ENCODE data around the gene LRRC42.

LRRC42 gene

DNA sequence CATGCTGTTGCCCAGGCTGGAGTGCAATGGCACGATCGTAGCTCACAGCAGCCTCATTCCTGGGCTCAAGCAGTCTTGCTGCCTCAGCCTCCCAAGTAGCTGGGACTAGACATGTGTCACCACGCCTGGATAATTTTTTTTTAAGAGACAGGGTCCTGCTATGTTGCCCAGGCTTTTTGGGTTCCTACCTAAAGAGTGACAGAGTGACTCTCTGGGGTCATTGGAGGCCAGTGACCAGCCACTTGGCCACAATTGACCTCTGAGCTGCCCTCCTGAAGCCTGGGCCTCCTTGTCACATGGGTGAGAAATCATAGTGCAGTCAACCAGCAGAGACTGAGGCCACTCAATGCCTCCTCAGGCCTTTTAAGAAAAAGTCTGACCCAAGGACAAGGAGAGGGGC lies 46.4 kb upstream of the LRRC42 start:
- TF ChIP-seq EZH2phosphoT487 (conservative IDR thresholded peaks at IDR 0.05; ENCODE audit: low read length) = no peak
- TF ChIP-seq, protein P1, sequence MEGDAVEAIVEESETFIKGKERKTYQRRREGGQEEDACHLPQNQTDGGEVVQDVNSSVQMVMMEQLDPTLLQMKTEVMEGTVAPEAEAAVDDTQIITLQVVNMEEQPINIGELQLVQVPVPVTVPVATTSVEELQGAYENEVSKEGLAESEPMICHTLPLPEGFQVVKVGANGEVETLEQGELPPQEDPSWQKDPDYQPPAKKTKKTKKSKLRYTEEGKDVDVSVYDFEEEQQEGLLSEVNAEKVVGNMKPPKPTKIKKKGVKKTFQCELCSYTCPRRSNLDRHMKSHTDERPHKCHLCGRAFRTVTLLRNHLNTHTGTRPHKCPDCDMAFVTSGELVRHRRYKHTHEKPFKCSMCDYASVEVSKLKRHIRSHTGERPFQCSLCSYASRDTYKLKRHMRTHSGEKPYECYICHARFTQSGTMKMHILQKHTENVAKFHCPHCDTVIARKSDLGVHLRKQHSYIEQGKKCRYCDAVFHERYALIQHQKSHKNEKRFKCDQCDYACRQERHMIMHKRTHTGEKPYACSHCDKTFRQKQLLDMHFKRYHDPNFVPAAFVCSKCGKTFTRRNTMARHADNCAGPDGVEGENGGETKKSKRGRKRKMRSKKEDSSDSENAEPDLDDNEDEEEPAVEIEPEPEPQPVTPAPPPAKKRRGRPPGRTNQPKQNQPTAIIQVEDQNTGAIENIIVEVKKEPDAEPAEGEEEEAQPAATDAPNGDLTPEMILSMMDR (IDR thresholded peaks at IDR 0.05; ENCODE audit: insufficient read depth, low read length, poor library complexity, severe bottlenecking) = no peak
- no peaks in the 10 kb centered on the region for H3K9me2 ChIP-seq (replicated peaks; ENCODE audit: insufficient read depth, low read length)
- H3K9ac ChIP-seq (ENCODE audit: low read length) = no peak overlapping the region

DNA sequence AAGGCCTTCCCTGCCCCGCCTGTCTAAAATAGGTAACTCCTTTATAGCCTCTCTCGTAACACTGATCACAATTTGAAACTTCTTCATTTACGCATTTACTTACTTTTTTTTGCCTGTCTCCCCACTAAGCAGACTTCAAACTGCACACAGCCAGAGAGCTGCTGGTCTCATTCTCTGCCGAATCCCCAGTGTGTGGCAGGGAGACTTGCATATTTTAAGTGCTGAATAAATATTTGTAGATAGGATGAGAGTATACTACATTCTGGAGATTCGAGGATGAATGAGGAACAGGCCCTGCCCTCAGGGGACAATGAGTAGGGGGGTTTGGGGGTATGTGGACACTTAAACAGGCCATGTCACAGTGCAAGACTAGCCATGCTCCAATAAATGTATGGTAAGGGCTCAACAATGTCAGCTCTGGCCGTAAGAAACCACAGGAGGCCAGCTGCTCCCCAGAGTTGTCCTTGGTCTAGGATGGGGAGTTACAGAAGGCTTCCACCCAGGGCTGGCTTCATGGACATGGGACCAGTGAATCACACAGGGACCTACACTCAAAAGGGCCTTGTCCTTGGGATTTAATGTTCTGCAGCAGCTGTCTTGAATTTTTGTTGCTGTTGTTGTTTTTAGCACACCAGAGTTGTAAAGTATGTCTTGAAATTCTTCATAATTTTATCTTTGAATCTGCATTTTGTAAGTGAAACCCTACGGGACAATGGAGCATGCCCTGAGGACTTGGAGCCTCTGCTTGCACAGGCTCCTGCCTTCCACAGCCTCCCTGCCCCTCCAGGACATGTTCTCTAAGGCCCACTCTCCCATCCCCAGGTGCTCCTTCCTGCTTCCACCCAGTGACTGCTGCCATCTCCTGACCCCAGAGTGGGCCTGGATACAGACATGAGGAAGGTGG lies 43.7 kb upstream of the LRRC42 start:
- Histone ChIP-seq H3K9me2 (replicated peaks; ENCODE audit: insufficient read depth, low read length) (no peaks in the 10 kb centered on the region), H4K20me1 (ENCODE audit: low read depth, low read length) (no peaks in the 10 kb centered on the region), H3K9ac (ENCODE audit: low read length) (no peak overlapping the region), H2AFZ (ENCODE audit: low read depth, low read length, severe bottlenecking) (no peak overlapping the region), H3K36me3 (ENCODE audit: low read length) (no peaks in the 10 kb centered on the region), H3K27me3 (ENCODE audit: low read length) (no peaks in the 10 kb centered on the region), H3F3A (ENCODE audit: insufficient read depth) (no peaks in the 10 kb centered on the region), H3K27ac (ENCODE audit: low read depth, low read length) (no peak overlapping the region), H3K79me2 (ENCODE audit: insufficient read depth, low read length) (no peaks in the 10 kb centered on the region), H3K9me3 (ENCODE audit: insufficient read depth, low read length) (no peaks in the 10 kb centered on the region), H3K4me2 (ENCODE audit: low read depth, low read length, poor library complexity, severe bottlenecking) (no peak overlapping the region), H3K4me3 (ENCODE audit: insufficient read depth, low read length, poor library complexity, severe bottlenecking) (no peak overlapping the region)
- TF ChIP-seq, protein P1 (IDR thresholded peaks at IDR 0.05; ENCODE audit: insufficient read depth, low read length, poor library complexity, severe bottlenecking) = no peak
- no peak for TF ChIP-seq EZH2phosphoT487 (conservative IDR thresholded peaks at IDR 0.05; ENCODE audit: low read length)

More for the DNA sequence above, 46.4 kb upstream of the LRRC42 start:
- Histone ChIP-seq H2AFZ (ENCODE audit: low read depth, low read length, severe bottlenecking) (no peak overlapping the region), H3K27ac (ENCODE audit: low read depth, low read length) (no peak overlapping the region), H3F3A (ENCODE audit: insufficient read depth) (no peaks in the 10 kb centered on the region), H3K36me3 (ENCODE audit: low read length) (no peaks in the 10 kb centered on the region), H3K4me3 (ENCODE audit: insufficient read depth, low read length, poor library complexity, severe bottlenecking) (no peak overlapping the region), H3K79me2 (ENCODE audit: insufficient read depth, low read length) (no peaks in the 10 kb centered on the region), H3K9me3 (ENCODE audit: insufficient read depth, low read length) (no peaks in the 10 kb centered on the region), H3K27me3 (ENCODE audit: low read length) (no peaks in the 10 kb centered on the region), H4K20me1 (ENCODE audit: low read depth, low read length) (no peaks in the 10 kb centered on the region), H3K4me2 (ENCODE audit: low read depth, low read length, poor library complexity, severe bottlenecking) (no peak overlapping the region)

DNA sequence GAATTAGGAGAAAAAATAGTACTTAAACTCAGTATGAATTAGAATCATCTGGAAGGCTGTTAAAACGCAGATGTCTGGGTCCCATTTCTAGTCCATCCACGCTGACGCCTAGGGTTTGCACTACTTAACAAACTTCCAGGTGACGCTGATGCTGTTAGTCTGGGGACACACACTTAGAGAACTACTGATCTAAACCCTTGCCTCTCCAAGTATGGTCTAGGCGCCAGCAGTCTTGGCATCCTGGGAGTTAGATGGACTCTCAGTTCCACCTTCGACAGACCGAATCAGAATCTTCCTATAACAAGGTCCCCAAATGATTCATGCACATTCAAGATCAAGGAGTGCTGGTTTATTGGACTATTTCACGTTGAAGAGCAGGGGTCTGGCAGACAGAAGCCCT lies 40.6 kb upstream of the LRRC42 start:
- Histone ChIP-seq H3K4me3 (ENCODE audit: insufficient read depth, low read length, poor library complexity, severe bottlenecking) (no peak overlapping the region), H2AFZ (ENCODE audit: low read depth, low read length, severe bottlenecking) (no peak overlapping the region), H3K27ac (ENCODE audit: low read depth, low read length) (no peak overlapping the region), H3K36me3 (ENCODE audit: low read length) (no peaks in the 10 kb centered on the region), H4K20me1 (ENCODE audit: low read depth, low read length) (no peaks in the 10 kb centered on the region), H3K79me2 (ENCODE audit: insufficient read depth, low read length) (no peaks in the 10 kb centered on the region), H3K9me2 (replicated peaks; ENCODE audit: insufficient read depth, low read length) (no peaks in the 10 kb centered on the region), H3F3A (ENCODE audit: insufficient read depth) (no peaks in the 10 kb centered on the region), H3K9me3 (ENCODE audit: insufficient read depth, low read length) (no peaks in the 10 kb centered on the region), H3K4me2 (ENCODE audit: low read depth, low read length, poor library complexity, severe bottlenecking) (no peak overlapping the region), H3K9ac (ENCODE audit: low read length) (no peak overlapping the region), H3K27me3 (ENCODE audit: low read length) (no peaks in the 10 kb centered on the region)
- TF ChIP-seq, protein P1 (IDR thresholded peaks at IDR 0.05; ENCODE audit: insufficient read depth, low read length, poor library complexity, severe bottlenecking) = no peak
- no peak for TF ChIP-seq EZH2phosphoT487 (conservative IDR thresholded peaks at IDR 0.05; ENCODE audit: low read length)

Measured in SU-DHL-6 (cell line).